IPS-11a (cell line): ENCODE measurements around the gene KLB.

Source experiments
- H3K4me3 ChIP-seq: one replicate; pipeline ENCODE4 v1.5.1; 2013; ENCODE audit warnings: low read depth, low read length, control low read depth

The KLB gene

GRCh38 chr4:39458505-39459300 lies 52.0 kb downstream of the KLB start, which contains the start of the genes LIAS and RPL9:
Gene LIAS (plus strand): TSS chr4:39459056. CDS start chr4:39459118, 62 bp downstream.
Gene RPL9 (minus strand): TSS chr4:39458922. CDS start chr4:39458439, 483 bp downstream.
- peak within 1 kb of the TSS; percentile 99 for H3K4me3 ChIP-seq

- no peak overlapping the region for H3K4me3 ChIP-seq
Measured at GRCh38 chr4:39464886-39465501, 58.3 kb downstream of the KLB start.

- no peak overlapping the region for H3K4me3 ChIP-seq
Measured at GRCh38 chr4:39466747-39467146, 60.0 kb downstream of the KLB start.

- H3K4me3 ChIP-seq = no peak overlapping the region
Measured at GRCh38 chr4:39467464-39467863, 60.7 kb downstream of the KLB start.

GRCh38 chr4:39469429-39470077 lies 62.8 kb downstream of the KLB start:
- no peak overlapping the region for H3K4me3 ChIP-seq

GRCh38 chr4:39470402-39470801 lies 63.7 kb downstream of the KLB start:
- no peak overlapping the region for H3K4me3 ChIP-seq

- no peak overlapping the region for H3K4me3 ChIP-seq
Measured at GRCh38 chr4:39472396-39472795, 65.7 kb downstream of the KLB start.

- H3K4me3 ChIP-seq = no peak overlapping the region
Measured at GRCh38 chr4:39476187-39476895, 69.6 kb downstream of the KLB start.

GRCh38 chr4:39480251-39480650 lies 73.5 kb downstream of the KLB start:
- H3K4me3 ChIP-seq = no peak overlapping the region

GRCh38 chr4:39480902-39481695 lies 74.4 kb downstream of the KLB start:
- no peak overlapping the region for H3K4me3 ChIP-seq

- H3K4me3 ChIP-seq = no peak overlapping the region
Measured at GRCh38 chr4:39484582-39485272, 78.0 kb downstream of the KLB start.

- H3K4me3 ChIP-seq = no peak overlapping the region
Measured at GRCh38 chr4:39486221-39486804, 79.6 kb downstream of the KLB start.

GRCh38 chr4:39490322-39490721 lies 83.6 kb downstream of the KLB start:
- H3K4me3 ChIP-seq = no peak overlapping the region

GRCh38 chr4:39494354-39494753 lies 87.6 kb downstream of the KLB start:
- no peak overlapping the region for H3K4me3 ChIP-seq

GRCh38 chr4:39495446-39496213 lies 88.9 kb downstream of the KLB start:
- H3K4me3 ChIP-seq = no peak overlapping the region

- H3K4me3 ChIP-seq = no peak overlapping the region
Measured at GRCh38 chr4:39497909-39498726, 91.4 kb downstream of the KLB start.

- H3K4me3 ChIP-seq = no peak overlapping the region
Measured at GRCh38 chr4:39498727-39499020, 91.9 kb downstream of the KLB start.
